ENCODE data around the gene M6PR.
"Not testable (repeated sequence)": the region's sequence is repeated elsewhere in the genome, so short reads cannot be mapped to it uniquely, and the experiment has no call there.

GRCh38 chr12:8937842-8938442 is 11.5 kb downstream of the M6PR start:
- TF ChIP-seq POLR2A, CTCF, EP300 (IDR thresholded peaks at IDR 0.05): not testable (repeated sequence)

All from ovary (tissue), 3 donors.